Measurements from ENCODE around the gene CDC42EP1. TPM values are rescaled to one million over a fixed set of nuclear protein-coding genes. Genes with fewer than 3 reads are reported as not detected.
A peak's percentile ranks its signal among the peaks of the same experiment; 100 is the strongest.

The CDC42EP1 gene
- total RNA-seq, 1 donor, result 35.5 TPM

DNA sequence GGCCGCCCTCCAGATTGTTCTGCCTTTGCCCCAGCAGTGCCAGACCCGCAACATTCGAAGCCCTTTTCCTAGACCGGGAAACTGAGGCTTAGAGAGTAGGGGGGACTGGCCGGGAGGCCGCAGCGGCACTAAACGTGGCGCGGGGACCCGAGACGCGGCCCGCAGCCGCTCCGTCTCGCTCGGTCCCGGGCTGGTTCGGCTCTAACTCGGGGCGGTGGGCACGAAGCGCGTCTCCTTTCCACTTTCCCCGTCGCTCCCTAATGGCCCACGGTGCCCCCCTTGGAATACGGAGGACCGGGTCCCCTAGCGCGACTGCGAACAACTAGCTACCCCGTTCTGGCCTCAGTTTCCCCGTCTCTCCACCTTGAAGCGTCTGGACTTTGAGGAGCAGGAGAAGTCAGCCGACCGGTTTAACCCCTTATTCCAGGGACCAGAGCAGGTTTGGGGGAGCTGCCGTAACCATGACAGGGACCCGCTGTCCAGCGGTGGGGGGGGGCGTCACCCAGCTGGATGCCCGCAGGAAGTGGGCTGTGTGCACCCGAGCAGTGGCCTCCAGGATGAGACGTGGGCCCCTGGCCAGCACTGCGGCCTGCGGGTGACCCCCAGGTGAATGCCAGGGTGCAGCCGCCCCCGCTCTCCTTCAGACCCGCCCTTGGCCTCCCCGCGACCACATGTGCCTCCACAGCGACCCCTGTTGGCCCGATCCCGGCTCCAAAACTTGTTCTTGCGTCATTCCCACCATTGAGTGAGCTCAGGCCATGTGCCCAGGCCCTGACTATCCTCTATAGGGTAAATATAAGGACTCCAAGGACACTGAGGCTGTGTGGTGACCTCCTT lies 1.1 kb downstream of the CDC42EP1 start:
- peak overlapping the region; percentile 96 for H3K4me2 ChIP-seq (ENCODE audit: insufficient read depth, low read length)
- peak overlapping the region; percentile 35 for H2AFZ ChIP-seq (ENCODE audit: low read length)
- H3K27ac ChIP-seq (ENCODE audit: low read depth, low read length), result peak overlapping the region; percentile 76
- no peaks in the 10 kb centered on the region for H3K9me3 ChIP-seq (ENCODE audit: low read depth, low read length)
- H3K4me1 ChIP-seq (ENCODE audit: insufficient read depth, low read length), result peaks cover 51% of the 10 kb centered on the region
- peak; percentile 99 for DNase-seq (ENCODE audit: insufficient read length, low spot score, missing footprints)
- peaks cover 53% of the 10 kb centered on the region for H4K20me1 ChIP-seq (ENCODE audit: insufficient read depth, low read length)
- H3K79me2 ChIP-seq (ENCODE audit: insufficient read depth, low read length), result peaks cover 54% of the 10 kb centered on the region
- H3K27me3 ChIP-seq (ENCODE audit: insufficient read depth, low read length), result no peaks in the 10 kb centered on the region
- TF ChIP-seq, protein P1, sequence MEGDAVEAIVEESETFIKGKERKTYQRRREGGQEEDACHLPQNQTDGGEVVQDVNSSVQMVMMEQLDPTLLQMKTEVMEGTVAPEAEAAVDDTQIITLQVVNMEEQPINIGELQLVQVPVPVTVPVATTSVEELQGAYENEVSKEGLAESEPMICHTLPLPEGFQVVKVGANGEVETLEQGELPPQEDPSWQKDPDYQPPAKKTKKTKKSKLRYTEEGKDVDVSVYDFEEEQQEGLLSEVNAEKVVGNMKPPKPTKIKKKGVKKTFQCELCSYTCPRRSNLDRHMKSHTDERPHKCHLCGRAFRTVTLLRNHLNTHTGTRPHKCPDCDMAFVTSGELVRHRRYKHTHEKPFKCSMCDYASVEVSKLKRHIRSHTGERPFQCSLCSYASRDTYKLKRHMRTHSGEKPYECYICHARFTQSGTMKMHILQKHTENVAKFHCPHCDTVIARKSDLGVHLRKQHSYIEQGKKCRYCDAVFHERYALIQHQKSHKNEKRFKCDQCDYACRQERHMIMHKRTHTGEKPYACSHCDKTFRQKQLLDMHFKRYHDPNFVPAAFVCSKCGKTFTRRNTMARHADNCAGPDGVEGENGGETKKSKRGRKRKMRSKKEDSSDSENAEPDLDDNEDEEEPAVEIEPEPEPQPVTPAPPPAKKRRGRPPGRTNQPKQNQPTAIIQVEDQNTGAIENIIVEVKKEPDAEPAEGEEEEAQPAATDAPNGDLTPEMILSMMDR (IDR thresholded peaks at IDR 0.05; ENCODE audit: extremely low read depth, low read depth, low read length), result peak; percentile 86
- H3K4me3 ChIP-seq (ENCODE audit: insufficient read depth, low read length), result peak overlapping the region; percentile 95
- peaks cover 14% of the 10 kb centered on the region for H3K36me3 ChIP-seq (ENCODE audit: insufficient read depth, low read length)

DNA sequence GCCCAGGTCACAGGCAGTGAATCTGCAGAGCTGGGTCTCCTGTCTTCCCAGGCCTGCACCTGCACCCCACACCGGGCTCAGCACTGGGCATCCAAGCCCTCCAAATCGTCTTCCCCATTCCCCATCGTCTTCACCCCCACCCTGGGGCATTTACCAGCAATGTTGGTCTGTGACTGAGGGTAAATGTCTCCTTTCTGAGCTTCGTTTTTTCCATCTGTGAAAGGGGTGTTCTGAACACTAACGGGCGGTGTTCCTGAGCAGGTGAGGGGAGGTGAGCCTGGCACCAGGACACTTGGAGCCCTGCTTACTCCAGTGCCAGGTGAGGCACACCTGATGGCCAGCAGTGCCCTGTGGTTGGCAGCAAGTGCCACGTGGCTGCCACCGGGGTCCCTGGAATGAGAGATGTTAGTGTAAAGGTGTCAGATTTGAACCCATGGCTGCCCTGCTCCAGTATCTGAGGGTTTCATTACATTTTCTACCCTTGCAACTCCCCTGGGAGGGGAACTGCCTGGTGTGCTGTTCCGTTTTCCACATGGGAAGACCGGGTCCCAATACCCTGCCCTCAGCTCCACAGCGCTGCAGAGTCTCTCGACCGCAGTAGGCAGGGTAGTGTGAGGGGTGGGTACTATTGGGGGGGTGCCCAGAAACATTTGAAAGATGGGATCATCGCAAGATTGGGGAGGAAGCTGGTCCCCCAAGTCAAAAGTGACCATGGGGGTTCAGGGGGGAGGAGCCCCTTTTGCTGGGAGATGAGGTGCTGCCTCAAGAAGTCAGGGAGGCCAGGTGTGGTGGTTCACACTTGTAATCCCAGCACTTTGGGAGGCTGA lies 2.0 kb downstream of the CDC42EP1 start:
- peaks cover 61% of the 10 kb centered on the region for H4K20me1 ChIP-seq (ENCODE audit: insufficient read depth, low read length)
- peak overlapping the region; percentile 96 for H3K4me2 ChIP-seq (ENCODE audit: insufficient read depth, low read length)
- H3K79me2 ChIP-seq (ENCODE audit: insufficient read depth, low read length), result peaks cover 63% of the 10 kb centered on the region
- H2AFZ ChIP-seq (ENCODE audit: low read length), result no peak overlapping the region
- TF ChIP-seq, protein P1 (IDR thresholded peaks at IDR 0.05; ENCODE audit: extremely low read depth, low read depth, low read length), result no peak
- no peaks in the 10 kb centered on the region for H3K27me3 ChIP-seq (ENCODE audit: insufficient read depth, low read length)
- no peaks in the 10 kb centered on the region for H3K9me3 ChIP-seq (ENCODE audit: low read depth, low read length)
- DNase-seq (ENCODE audit: insufficient read length, low spot score, missing footprints), result peak; percentile 75
- H3K4me1 ChIP-seq (ENCODE audit: insufficient read depth, low read length), result peaks cover 59% of the 10 kb centered on the region
- H3K36me3 ChIP-seq (ENCODE audit: insufficient read depth, low read length), result peaks cover 23% of the 10 kb centered on the region
- peak overlapping the region; percentile 76 for H3K27ac ChIP-seq (ENCODE audit: low read depth, low read length)
- H3K4me3 ChIP-seq (ENCODE audit: insufficient read depth, low read length), result peak overlapping the region; percentile 95

DNA sequence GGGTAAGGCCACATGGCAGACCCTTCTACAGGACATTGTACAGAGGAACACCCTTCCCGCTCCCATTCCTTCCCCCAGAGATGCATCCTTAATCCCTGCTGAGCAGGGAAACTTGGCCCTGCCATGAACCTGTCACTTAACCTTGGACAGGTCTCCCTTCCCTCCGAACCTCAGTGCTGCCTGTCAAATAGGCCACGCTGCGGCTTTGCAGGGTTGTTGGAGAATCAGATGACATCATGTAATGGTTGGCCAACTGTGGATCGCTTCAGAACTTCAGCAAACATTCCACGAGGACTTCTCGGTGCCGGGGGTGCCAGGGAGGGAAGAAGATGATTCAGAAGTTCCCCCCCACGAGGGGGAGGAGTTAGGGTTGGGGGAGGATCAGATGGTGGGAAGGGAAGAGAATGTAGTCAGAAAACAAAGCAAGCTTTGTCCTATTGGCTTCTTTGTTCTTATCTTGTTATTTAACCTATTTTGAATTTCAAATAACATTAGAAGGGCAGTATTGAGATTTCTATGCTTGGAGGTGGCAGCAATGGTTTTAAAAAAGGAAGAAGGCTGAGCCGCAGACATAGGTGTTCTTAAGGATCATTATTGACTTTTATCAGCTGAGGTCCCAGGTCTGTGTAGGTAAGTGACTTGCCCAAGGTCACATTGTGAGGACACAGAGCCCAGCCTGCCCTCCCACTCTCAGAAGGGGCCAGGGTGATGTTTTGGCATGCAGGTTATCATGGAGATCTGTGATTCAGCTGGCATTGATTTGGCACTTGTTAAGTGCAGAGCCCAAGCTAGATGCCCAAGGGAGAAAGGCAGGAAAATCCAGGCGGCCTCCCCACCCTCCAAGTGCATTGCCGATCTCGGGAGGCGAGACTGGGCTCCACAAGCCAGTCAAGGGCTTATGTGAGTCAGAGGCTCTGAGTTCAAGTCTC lies 3.1 kb downstream of the CDC42EP1 start:
- Histone ChIP-seq H3K79me2 (ENCODE audit: insufficient read depth, low read length) (peaks cover 73% of the 10 kb centered on the region), H3K27me3 (ENCODE audit: insufficient read depth, low read length) (no peaks in the 10 kb centered on the region), H3K4me1 (ENCODE audit: insufficient read depth, low read length) (peaks cover 59% of the 10 kb centered on the region), H3K27ac (ENCODE audit: low read depth, low read length) (peak overlapping the region; percentile 76), H3K36me3 (ENCODE audit: insufficient read depth, low read length) (peaks cover 33% of the 10 kb centered on the region), H2AFZ (ENCODE audit: low read length) (no peak overlapping the region), H4K20me1 (ENCODE audit: insufficient read depth, low read length) (peaks cover 72% of the 10 kb centered on the region), H3K4me2 (ENCODE audit: insufficient read depth, low read length) (peak overlapping the region; percentile 96), H3K9me3 (ENCODE audit: low read depth, low read length) (no peaks in the 10 kb centered on the region), H3K4me3 (ENCODE audit: insufficient read depth, low read length) (peak overlapping the region; percentile 47)
- TF ChIP-seq, protein P1 (IDR thresholded peaks at IDR 0.05; ENCODE audit: extremely low read depth, low read depth, low read length), result no peak
- DNase-seq (ENCODE audit: insufficient read length, low spot score, missing footprints), result peak; percentile 99
